ENCODE data around the gene CCDC69. TPM values are rescaled to one million over a fixed set of nuclear protein-coding genes. Genes with fewer than 3 reads are reported as not detected.

Gene CCDC69
- total and polyA plus RNA-seq, 9 donors: 22.6 to 158 (median 37.3) TPM

GRCh38 chr5:151186052-151186451, 37.8 kb downstream of the CCDC69 start:
- Histone ChIP-seq H3K27ac (no peak overlapping the region), H3K4me1 (ENCODE audit: insufficient read depth) (no peaks in the 10 kb centered on the region), H3K4me3 (no peak overlapping the region), H3K9me3 (no peaks in the 10 kb centered on the region), H3K36me3 (no peaks in the 10 kb centered on the region), H3K27me3 (no peaks in the 10 kb centered on the region)
- WGBS, 3 donors: 61 to 73% (median 69%) methylated on average over 5 of the region's 5 CpGs
- intact Hi-C loops (cut with DNase I): no loop called here
- TF ChIP-seq CTCF (IDR thresholded peaks at IDR 0.05): no peak
- TF ChIP-seq EP300 (IDR thresholded peaks at IDR 0.05): no peak
- no peak for TF ChIP-seq POLR2A (IDR thresholded peaks at IDR 0.05)
- no peak for DNase-seq

- no peaks in the 10 kb centered on the region for H3K4me1 ChIP-seq (ENCODE audit: insufficient read depth)
- no peaks in the 10 kb centered on the region for H3K9me3 ChIP-seq
- H3K36me3 ChIP-seq: no peaks in the 10 kb centered on the region
- no peak for TF ChIP-seq CTCF (IDR thresholded peaks at IDR 0.05)
- no peak for TF ChIP-seq EP300 (IDR thresholded peaks at IDR 0.05)
- no peak for TF ChIP-seq POLR2A (IDR thresholded peaks at IDR 0.05)
- intact Hi-C loops (cut with DNase I): no loop called here
- H3K4me3 ChIP-seq: no peak overlapping the region
- WGBS, 3 donors: 80 to 88% (median 87%) methylated on average over 10 of the region's 10 CpGs
- no peaks in the 10 kb centered on the region for H3K27me3 ChIP-seq
- no peak overlapping the region for H3K27ac ChIP-seq
- DNase-seq: no peak
These were observed 39.4 kb downstream of the CCDC69 start for GRCh38 chr5:151184316-151185042.

GRCh38 chr5:151183456-151184245, 40.2 kb downstream of the CCDC69 start:
- Histone ChIP-seq H3K27ac (no peak overlapping the region), H3K36me3 (no peaks in the 10 kb centered on the region), H3K9me3 (no peaks in the 10 kb centered on the region), H3K4me3 (no peak overlapping the region), H3K27me3 (no peaks in the 10 kb centered on the region), H3K4me1 (ENCODE audit: insufficient read depth) (no peaks in the 10 kb centered on the region)
- TF ChIP-seq POLR2A (IDR thresholded peaks at IDR 0.05) (no peak), EP300 (IDR thresholded peaks at IDR 0.05) (no peak), CTCF (IDR thresholded peaks at IDR 0.05) (no peak)
- 89 to 92% (median 90%) methylated on average over 7 of the region's 7 CpGs for WGBS, 3 donors
- DNase-seq: no peak
- intact Hi-C loops (cut with DNase I): no loop called here

- Histone ChIP-seq H3K4me3 (no peak overlapping the region), H3K27ac (no peak overlapping the region), H3K9me3 (no peaks in the 10 kb centered on the region), H3K36me3 (no peaks in the 10 kb centered on the region), H3K4me1 (ENCODE audit: insufficient read depth) (no peaks in the 10 kb centered on the region), H3K27me3 (no peaks in the 10 kb centered on the region)
- intact Hi-C loops (cut with DNase I): no loop called here
- 77 to 89% (median 87%) methylated on average over 8 of the region's 8 CpGs for WGBS, 3 donors
- DNase-seq: no peak
- no peak for TF ChIP-seq CTCF (IDR thresholded peaks at IDR 0.05)
- no peak for TF ChIP-seq POLR2A (IDR thresholded peaks at IDR 0.05)
- no peak for TF ChIP-seq EP300 (IDR thresholded peaks at IDR 0.05)
These were observed 40.9 kb downstream of the CCDC69 start for GRCh38 chr5:151182976-151183375.
